HepG2 (cell line): ENCODE measurements around the gene ZNF446. TPM values are rescaled to one million over a fixed set of nuclear protein-coding genes. Genes with fewer than 3 reads are reported as not detected.
A peak's percentile ranks its signal among the peaks of the same experiment; 100 is the strongest.

Experiments
- DNMT1 ChIP-seq: sonication (generic); formaldehyde crosslinking; IDR thresholded peaks from 2 replicates; pipeline ENCODE4 v1.5.1; 2020; ENCODE audit warnings: mild to moderate bottlenecking, missing genetic modification reagents
- HDAC1 ChIP-seq: sonication (generic); formaldehyde crosslinking; IDR thresholded peaks from 2 replicates; pipeline ENCODE4 v1.5.1; 2020; ENCODE audit warnings: mild to moderate bottlenecking, missing genetic modification reagents
- NRL ChIP-seq: sonication (generic); formaldehyde crosslinking; IDR thresholded peaks from 2 replicates; pipeline ENCODE4 v1.5.0; 2020; ENCODE audit warnings: missing genetic modification reagents, mild to moderate bottlenecking, moderate library complexity, borderline replicate concordance
- ZBTB26 ChIP-seq: IDR thresholded peaks from 2 replicates; pipeline ENCODE4 v1.6.1; 2016; ENCODE audit warnings: missing compliant biosample characterization, missing genetic modification reagents, borderline replicate concordance
- ZBTB38 ChIP-seq: sonication (generic); formaldehyde crosslinking; IDR thresholded peaks from 2 replicates; pipeline ENCODE4 v1.5.1; 2020; ENCODE audit warnings: mild to moderate bottlenecking, missing genetic modification reagents
- ZNF274 ChIP-seq: sonication (generic); formaldehyde crosslinking; IDR thresholded peaks from 2 replicates; pipeline ENCODE4 v1.5.1; 2020; ENCODE audit warnings: mild to moderate bottlenecking, missing genetic modification reagents
- ZNF280B ChIP-seq: sonication (generic); formaldehyde crosslinking; IDR thresholded peaks from 2 replicates; pipeline ENCODE4 v1.5.0; 2020; ENCODE audit warnings: missing genetic modification reagents, mild to moderate bottlenecking, borderline replicate concordance
- ZNF282 ChIP-seq: fragments of 450-650 bp; IDR thresholded peaks from 2 replicates; pipeline ENCODE4 v1.6.1; 2018; ENCODE audit not compliant: partially characterized antibody
- ZNF296 ChIP-seq: sonication (generic); formaldehyde crosslinking; conservative IDR thresholded peaks from 2 replicates; pipeline ENCODE4 v1.5.0; 2020; ENCODE audit warnings: mild to moderate bottlenecking, missing genetic modification reagents
- ZNF354B ChIP-seq: sonication (generic); formaldehyde crosslinking; IDR thresholded peaks from 2 replicates; pipeline ENCODE4 v1.8.0; 2022; ENCODE audit warnings: mild to moderate bottlenecking, missing genetic modification reagents
- ZNF543 ChIP-seq: sonication (generic); formaldehyde crosslinking; IDR thresholded peaks from 2 replicates; pipeline ENCODE4 v1.4.0; 2020; ENCODE audit warnings: mild to moderate bottlenecking, missing genetic modification reagents
- ZNF777 ChIP-seq: sonication (generic); formaldehyde crosslinking; IDR thresholded peaks from 2 replicates; pipeline ENCODE4 v1.4.0; 2020; ENCODE audit warnings: missing genetic modification reagents
- ZNF784 ChIP-seq: sonication (generic); formaldehyde crosslinking; IDR thresholded peaks from 2 replicates; pipeline ENCODE4 v1.5.1; 2020; ENCODE audit warnings: missing genetic modification reagents, mild to moderate bottlenecking, borderline replicate concordance
- polyA plus RNA-seq, 8 experiments: library from polyadenylated mRNA; depleted of rRNA in 3 of 8; stranded (reverse) in 7 of 8; unstranded in 1 of 8; fragments of >200 nt; fragmentation: Illumina TruSeq in 4 of 8; extraction: Trizol in 4 of 8; gene quantifications; 2 replicates each; pipeline versions ENCODE4 v1.2.1 to v1.2.3, GENCODE V29; 2011 to 2016; ENCODE audit warnings: low read depth in 4 of 8, missing spikeins in 1 of 8, mixed read lengths in 1 of 8; ENCODE audit not compliant: insufficient read depth in 1 of 8
- total RNA-seq, 5 experiments: library from RNA; depleted of rRNA; stranded (reverse); fragments of >200 nt; fragmentation: Illumina TruSeq; extraction: Trizol; gene quantifications; 2 replicates each; pipeline ENCODE4 v1.2.3, GENCODE V29; 2016; ENCODE audit warnings: low read depth in 1 of 5

Gene ZNF446
- total and polyA plus RNA-seq, 2 of the 13 experiments (the other 11 are each of a cell fraction or from before 2014, with no cell fraction given), result 3.0 to 3.6 TPM

- TF ChIP-seq NRL (no peak), ZNF274 (CRISPR knock-in tag) (0 out of 2 replicates have a peak, but pooled peaks have one; percentile 11), ZNF282 (no peak), ZNF354B (CRISPR knock-in tag) (0 out of 2 replicates have a peak, but pooled peaks have one; percentile 48), ZNF296 (CRISPR knock-in tag) (peak; percentile 57; the same call in 1 of the 2 replicates), ZBTB38 (CRISPR knock-in tag) (peak; percentile 75; the same call in 1 of the 2 replicates), ZBTB26 (CRISPR knock-in tag) (0 out of 2 replicates have a peak, but pooled peaks have one; percentile 45), DNMT1 (CRISPR knock-in tag) (0 out of 2 replicates have a peak, but pooled peaks have one; percentile 43), ZNF280B (CRISPR knock-in tag) (peak; percentile 2; the same call in 1 of the 2 replicates), HDAC1 (CRISPR knock-in tag) (peak; percentile 23; the same call in 1 of the 2 replicates), ZNF784 (no peak), ZNF543 (CRISPR knock-in tag) (peak; percentile 94), ZNF777 (CRISPR knock-in tag) (peak; percentile 46; the same call in 1 of the 2 replicates)
These were observed 22.3 kb downstream of the ZNF446 start (continued) for GRCh38 chr19:58498316-58499020.
